ACC112 (cell line): Measurements from ENCODE around the gene MATN4.

Source experiments
- H2AFZ ChIP-seq: fragments of 200-600 bp; sonication (generic); one replicate; pipeline ENCODE4 v1.6.0; 2017; ENCODE audit warnings: antibody characterized with exemption, low read length; ENCODE audit not compliant: unreplicated experiment
- H3K27ac ChIP-seq: fragments of 200-600 bp; sonication (generic); 2 replicates; pipeline ENCODE4 v1.5.1; 2014; ENCODE audit warnings: low read depth, mild to moderate bottlenecking, antibody characterized with exemption, low read length, moderate library complexity
- H3K27me3 ChIP-seq: fragments of 200-600 bp; sonication (generic); 2 replicates; pipeline ENCODE4 v1.6.1; 2014; ENCODE audit warnings: mild to moderate bottlenecking, antibody characterized with exemption, low read length, moderate library complexity, mixed read lengths; ENCODE audit not compliant: insufficient read depth
- H3K36me3 ChIP-seq: fragments of 200-600 bp; sonication (generic); 2 replicates; pipeline ENCODE4 v1.6.1; 2016; ENCODE audit warnings: mild to moderate bottlenecking, antibody characterized with exemption, low read length, moderate library complexity, mixed read lengths; ENCODE audit not compliant: insufficient read depth
- H3K4me1 ChIP-seq: fragments of 200-600 bp; sonication (generic); one replicate; pipeline ENCODE4 v1.6.1; 2016; ENCODE audit warnings: low read length, mixed read lengths; ENCODE audit not compliant: insufficient read depth, unreplicated experiment, control insufficient read depth
- H3K4me3 ChIP-seq: fragments of 200-600 bp; sonication (generic); 2 replicates; pipeline ENCODE4 v1.5.1; 2014; ENCODE audit warnings: mild to moderate bottlenecking, low read depth, low read length
- H3K79me2 ChIP-seq: fragments of 200-600 bp; sonication (generic); one replicate; pipeline ENCODE4 v1.6.0; 2016; ENCODE audit warnings: low read length; ENCODE audit not compliant: control insufficient read depth, unreplicated experiment, insufficient read depth

Gene MATN4

GRCh38 chr20:45313065-45313695 is 5.1 kb upstream of the MATN4 start:
- no peak overlapping the region for H3K4me3 ChIP-seq
- H3K36me3 ChIP-seq = no peaks in the 10 kb centered on the region
- no peak overlapping the region for H2AFZ ChIP-seq
- H3K27me3 ChIP-seq = peaks cover 20% of the 10 kb centered on the region
- H3K4me1 ChIP-seq = no peaks in the 10 kb centered on the region
- no peaks in the 10 kb centered on the region for H3K79me2 ChIP-seq
- H3K27ac ChIP-seq = no peak overlapping the region

- no peaks in the 10 kb centered on the region for H3K36me3 ChIP-seq
- H3K4me1 ChIP-seq = no peaks in the 10 kb centered on the region
- H3K4me3 ChIP-seq = no peak overlapping the region
- H3K27me3 ChIP-seq = peaks cover 14% of the 10 kb centered on the region
- H3K27ac ChIP-seq = no peak overlapping the region
- no peaks in the 10 kb centered on the region for H3K79me2 ChIP-seq
- H2AFZ ChIP-seq = no peak overlapping the region
Measured at GRCh38 chr20:45312241-45312640, 4.1 kb upstream of the MATN4 start.

GRCh38 chr20:45311589-45312211 is 3.6 kb upstream of the MATN4 start:
- H3K79me2 ChIP-seq = no peaks in the 10 kb centered on the region
- peaks cover 9% of the 10 kb centered on the region for H3K27me3 ChIP-seq
- H2AFZ ChIP-seq = no peak overlapping the region
- no peaks in the 10 kb centered on the region for H3K4me1 ChIP-seq
- no peak overlapping the region for H3K27ac ChIP-seq
- no peak overlapping the region for H3K4me3 ChIP-seq
- no peaks in the 10 kb centered on the region for H3K36me3 ChIP-seq

- Histone ChIP-seq H3K4me1 (no peaks in the 10 kb centered on the region), H3K36me3 (no peaks in the 10 kb centered on the region), H2AFZ (no peak overlapping the region), H3K79me2 (no peaks in the 10 kb centered on the region), H3K27ac (no peak overlapping the region), H3K27me3 (peaks cover 12% of the 10 kb centered on the region), H3K4me3 (no peak overlapping the region)
Measured at GRCh38 chr20:45309075-45309474, 976 bp upstream of the MATN4 start.

GRCh38 chr20:45307076-45307640 is 941 bp downstream of the MATN4 start:
- no peak overlapping the region for H2AFZ ChIP-seq
- no peaks in the 10 kb centered on the region for H3K36me3 ChIP-seq
- no peak overlapping the region for H3K4me3 ChIP-seq
- peaks cover 17% of the 10 kb centered on the region for H3K27me3 ChIP-seq
- no peak overlapping the region for H3K27ac ChIP-seq
- peaks cover 3% of the 10 kb centered on the region for H3K4me1 ChIP-seq
- H3K79me2 ChIP-seq = no peaks in the 10 kb centered on the region

GRCh38 chr20:45306431-45306982 is 1.6 kb downstream of the MATN4 start, which contains the start of gene RBPJL:
TSS of gene RBPJL (plus strand) at chr20:45306840. CDS start at chr20:45306923, 83 bp downstream.
- H3K4me1 ChIP-seq = peaks cover 3% of the 10 kb centered on the region
- H2AFZ ChIP-seq = no peak within 1 kb of the TSS
- H3K27ac ChIP-seq = no peak within 1 kb of the TSS
- no peaks in the 10 kb centered on the region for H3K79me2 ChIP-seq
- H3K36me3 ChIP-seq = no peaks in the 10 kb centered on the region
- H3K27me3 ChIP-seq = peaks cover 17% of the 10 kb centered on the region
- no peak within 1 kb of the TSS for H3K4me3 ChIP-seq

- Histone ChIP-seq H3K27ac (no peak overlapping the region), H3K36me3 (no peaks in the 10 kb centered on the region), H2AFZ (no peak overlapping the region), H3K79me2 (no peaks in the 10 kb centered on the region), H3K4me1 (peaks cover 3% of the 10 kb centered on the region), H3K27me3 (peaks cover 17% of the 10 kb centered on the region), H3K4me3 (no peak overlapping the region)
Measured at GRCh38 chr20:45305262-45305661, 2.8 kb downstream of the MATN4 start.

GRCh38 chr20:45304464-45304999 is 3.6 kb downstream of the MATN4 start:
- peaks cover 3% of the 10 kb centered on the region for H3K4me1 ChIP-seq
- H3K79me2 ChIP-seq = no peaks in the 10 kb centered on the region
- no peak overlapping the region for H3K27ac ChIP-seq
- peaks cover 17% of the 10 kb centered on the region for H3K27me3 ChIP-seq
- H3K36me3 ChIP-seq = no peaks in the 10 kb centered on the region
- no peak overlapping the region for H3K4me3 ChIP-seq
- H2AFZ ChIP-seq = no peak overlapping the region

- no peak overlapping the region for H3K27ac ChIP-seq
- H3K27me3 ChIP-seq = peaks cover 17% of the 10 kb centered on the region
- H3K79me2 ChIP-seq = no peaks in the 10 kb centered on the region
- no peak overlapping the region for H3K4me3 ChIP-seq
- peaks cover 3% of the 10 kb centered on the region for H3K4me1 ChIP-seq
- no peaks in the 10 kb centered on the region for H3K36me3 ChIP-seq
- H2AFZ ChIP-seq = no peak overlapping the region
Measured at GRCh38 chr20:45303586-45304463, 4.3 kb downstream of the MATN4 start.

- no peaks in the 10 kb centered on the region for H3K36me3 ChIP-seq
- no peak overlapping the region for H2AFZ ChIP-seq
- no peaks in the 10 kb centered on the region for H3K79me2 ChIP-seq
- peaks cover 17% of the 10 kb centered on the region for H3K27me3 ChIP-seq
- H3K4me3 ChIP-seq = no peak overlapping the region
- H3K27ac ChIP-seq = no peak overlapping the region
- peaks cover 3% of the 10 kb centered on the region for H3K4me1 ChIP-seq
Measured at GRCh38 chr20:45301824-45302271, 6.3 kb downstream of the MATN4 start.
